Measurements from ENCODE around the gene NDUFS8. TPM values are rescaled to one million over a fixed set of nuclear protein-coding genes. Genes with fewer than 3 reads are reported as not detected.

Gene NDUFS8
- total and polyA plus RNA-seq, 10 of the 15 experiments (the other 5 are each of a cell fraction or from before 2014, with no cell fraction given): 17.6 to 308 (median 120) TPM

- no peak for TF ChIP-seq CBFB (IDR thresholded peaks at IDR 0.05; ENCODE audit: low read depth)
- no peak for TF ChIP-seq GABPA (IDR thresholded peaks at IDR 0.05; ENCODE audit: low read depth)
- TF ChIP-seq CREB1 (IDR thresholded peaks at IDR 0.05; ENCODE audit: low read depth): no peak
- TF ChIP-seq MYC (IDR thresholded peaks at IDR 0.05; ENCODE audit: insufficient read depth, insufficient read length, insufficient replicate concordance, low read length, severe bottlenecking): peak; percentile 57
- peak; percentile 57 for TF ChIP-seq NR2F1 (conservative IDR thresholded peaks at IDR 0.05)
- no peak for TF ChIP-seq NFYB (IDR thresholded peaks at IDR 0.05; ENCODE audit: insufficient read depth, low read depth, low read length)
- no peak for TF ChIP-seq ZNF207 (IDR thresholded peaks at IDR 0.05; ENCODE audit: borderline replicate concordance)
- peak; percentile 49; the same call in 1 of the 2 replicates for TF ChIP-seq POLR2A (IDR thresholded peaks at IDR 0.05; ENCODE audit: low read depth, low read length)
- TF ChIP-seq BCLAF1 (IDR thresholded peaks at IDR 0.05): no peak
- TF ChIP-seq SREBF2 (IDR thresholded peaks at IDR 0.05; ENCODE audit: low read length): no peak
- peak; percentile 52; the same call in 1 of the 2 replicates for TF ChIP-seq DPF2 (IDR thresholded peaks at IDR 0.05)
- TF ChIP-seq GATAD2B (conservative IDR thresholded peaks at IDR 0.05; ENCODE audit: low read depth): 0 out of 2 replicates have a peak, but pooled peaks have one; percentile 15
- TF ChIP-seq HDGF (IDR thresholded peaks at IDR 0.05): no peak
- no peak for TF ChIP-seq REST (IDR thresholded peaks at IDR 0.05; ENCODE audit: low read depth, low read length)
- 0 out of 2 replicates have a peak, but pooled peaks have one; percentile 19 for TF ChIP-seq PAX5 (IDR thresholded peaks at IDR 0.05; ENCODE audit: borderline replicate concordance, low read depth, low read length)
- peak; percentile 9 for TF ChIP-seq MEF2B (IDR thresholded peaks at IDR 0.05; ENCODE audit: partially characterized antibody, poor library complexity, severe bottlenecking)
- no peak for TF ChIP-seq ZNF384 (IDR thresholded peaks at IDR 0.05; ENCODE audit: borderline replicate concordance, low read depth, low read length)
- TF ChIP-seq EZH2 (IDR thresholded peaks at IDR 0.05; ENCODE audit: borderline replicate concordance, control insufficient read depth, low read depth, low read length): no peak
- TF ChIP-seq ZNF592 (IDR thresholded peaks at IDR 0.05): no peak
Measured at GRCh38 chr11:68002938-68003845, 27.3 kb upstream of the NDUFS8 start (continued).

Measured in GM12878 (cell line).